Vagina (tissue), 2 donors: ENCODE measurements around the gene S1PR4.

Experiments used
- POLR2A ChIP-seq, 2 donors: fragments of 450-650 bp; IDR thresholded peaks; one replicate each; pipeline ENCODE4 v1.6.1; 2017; ENCODE audit warnings: antibody characterized with exemption in 2 of 2, mild to moderate bottlenecking in 2 of 2, moderate library complexity in 2 of 2
- POLR2AphosphoS5 ChIP-seq, 2 donors: sonication (generic); formaldehyde crosslinking; IDR thresholded peaks; one replicate each; pipeline ENCODE4 v1.9.0; 2017; ENCODE audit warnings: antibody characterized with exemption in 2 of 2, mild to moderate bottlenecking in 2 of 2, low read depth in 1 of 2; ENCODE audit not compliant: insufficient read depth in 1 of 2
- TF ChIP-seq, protein P1 (sequence below), 3 experiments: fragments of 450-650 bp in 2 of 3; fragments of 200-600 bp in 1 of 3; sonication (generic) in 1 of 3; IDR thresholded peaks; one replicate each; pipeline ENCODE4 v1.5.1; 2017 to 2019; ENCODE audit warnings: antibody characterized with exemption in 3 of 3, mild to moderate bottlenecking in 2 of 3, moderate library complexity in 2 of 3

GRCh38 chr19:3220576-3220975 lies 42.0 kb downstream of the S1PR4 start:
- TF ChIP-seq, protein P1, sequence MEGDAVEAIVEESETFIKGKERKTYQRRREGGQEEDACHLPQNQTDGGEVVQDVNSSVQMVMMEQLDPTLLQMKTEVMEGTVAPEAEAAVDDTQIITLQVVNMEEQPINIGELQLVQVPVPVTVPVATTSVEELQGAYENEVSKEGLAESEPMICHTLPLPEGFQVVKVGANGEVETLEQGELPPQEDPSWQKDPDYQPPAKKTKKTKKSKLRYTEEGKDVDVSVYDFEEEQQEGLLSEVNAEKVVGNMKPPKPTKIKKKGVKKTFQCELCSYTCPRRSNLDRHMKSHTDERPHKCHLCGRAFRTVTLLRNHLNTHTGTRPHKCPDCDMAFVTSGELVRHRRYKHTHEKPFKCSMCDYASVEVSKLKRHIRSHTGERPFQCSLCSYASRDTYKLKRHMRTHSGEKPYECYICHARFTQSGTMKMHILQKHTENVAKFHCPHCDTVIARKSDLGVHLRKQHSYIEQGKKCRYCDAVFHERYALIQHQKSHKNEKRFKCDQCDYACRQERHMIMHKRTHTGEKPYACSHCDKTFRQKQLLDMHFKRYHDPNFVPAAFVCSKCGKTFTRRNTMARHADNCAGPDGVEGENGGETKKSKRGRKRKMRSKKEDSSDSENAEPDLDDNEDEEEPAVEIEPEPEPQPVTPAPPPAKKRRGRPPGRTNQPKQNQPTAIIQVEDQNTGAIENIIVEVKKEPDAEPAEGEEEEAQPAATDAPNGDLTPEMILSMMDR (IDR thresholded peaks at IDR 0.05) = no peak
- no peak for TF ChIP-seq POLR2A (IDR thresholded peaks at IDR 0.05)
- TF ChIP-seq POLR2AphosphoS5 (IDR thresholded peaks at IDR 0.05; ENCODE audit: insufficient read depth in 1 of 2, low read depth in 1 of 2) = no peak
